Measurements from ENCODE around the gene VAV2. TPM values are rescaled to one million over a fixed set of nuclear protein-coding genes. Genes with fewer than 3 reads are reported as not detected.

The VAV2 gene
- polyA plus RNA-seq, 1 experiment: 9.0 TPM

GRCh38 chr9:133980864-133981588 lies 11.1 kb downstream of the VAV2 start:
- H3K4me3 ChIP-seq (ENCODE audit: low read depth, low read length): no peak overlapping the region
- CTCF ChIA-PET: interaction anchor here (1.2 kb wide), 1 partner anchor 14 kb away, joined by 3 read pairs; no protein-coding TSS in a partner anchor
- no peaks in the 10 kb centered on the region; the same call in 1 of the 2 replicates for H3K9me3 ChIP-seq (ENCODE audit: control insufficient read depth, insufficient read depth, low read length)
- POLR2A ChIA-PET: no interaction called here
- TF ChIP-seq CTCF (IDR thresholded peaks at IDR 0.05; ENCODE audit: low read depth, low read length): no peak
- no peak overlapping the region for H3K27ac ChIP-seq (ENCODE audit: low read depth, low read length)
- no peaks in the 10 kb centered on the region for H3K27me3 ChIP-seq (ENCODE audit: control insufficient read depth, insufficient read depth, low read length)
- no peak for DNase-seq (ENCODE audit: low read depth, low spot score)

- TF ChIP-seq CTCF (IDR thresholded peaks at IDR 0.05; ENCODE audit: low read depth, low read length): no peak
- Histone ChIP-seq H3K4me3 (ENCODE audit: low read depth, low read length) (no peak overlapping the region), H3K9me3 (ENCODE audit: control insufficient read depth, insufficient read depth, low read length) (no peaks in the 10 kb centered on the region; the same call in 1 of the 2 replicates), H3K27ac (ENCODE audit: low read depth, low read length) (no peak overlapping the region), H3K27me3 (ENCODE audit: control insufficient read depth, insufficient read depth, low read length) (no peaks in the 10 kb centered on the region)
- DNase-seq (ENCODE audit: low read depth, low spot score): no peak
- CTCF ChIA-PET: interaction anchor here (1.2 kb wide), 1 partner anchor 15 kb away, joined by 3 read pairs; no protein-coding TSS in a partner anchor
- POLR2A ChIA-PET: no interaction called here
Observed at GRCh38 chr9:133979921-133980863, 11.9 kb downstream of the VAV2 start.

- TF ChIP-seq CTCF (IDR thresholded peaks at IDR 0.05; ENCODE audit: low read depth, low read length): no peak
- DNase-seq (ENCODE audit: low read depth, low spot score): no peak
- Histone ChIP-seq H3K27me3 (ENCODE audit: control insufficient read depth, insufficient read depth, low read length) (no peaks in the 10 kb centered on the region), H3K9me3 (ENCODE audit: control insufficient read depth, insufficient read depth, low read length) (no peaks in the 10 kb centered on the region; the same call in 1 of the 2 replicates), H3K27ac (ENCODE audit: low read depth, low read length) (no peak overlapping the region), H3K4me3 (ENCODE audit: low read depth, low read length) (peak overlapping the region; percentile 17; the same call in 1 of the 2 replicates)
- ChIA-PET CTCF (no interaction called here), POLR2A (no interaction called here)
Observed at GRCh38 chr9:133979273-133979920, 12.7 kb downstream of the VAV2 start.

- no peak for TF ChIP-seq CTCF (IDR thresholded peaks at IDR 0.05; ENCODE audit: low read depth, low read length)
- Histone ChIP-seq H3K27ac (ENCODE audit: low read depth, low read length) (no peak overlapping the region), H3K9me3 (ENCODE audit: control insufficient read depth, insufficient read depth, low read length) (no peaks in the 10 kb centered on the region; the same call in 1 of the 2 replicates), H3K4me3 (ENCODE audit: low read depth, low read length) (peak overlapping the region; percentile 17; the same call in 1 of the 2 replicates), H3K27me3 (ENCODE audit: control insufficient read depth, insufficient read depth, low read length) (no peaks in the 10 kb centered on the region)
- CTCF ChIA-PET: no interaction called here
- DNase-seq (ENCODE audit: low read depth, low spot score): no peak
- POLR2A ChIA-PET: no interaction called here
Observed at GRCh38 chr9:133978899-133979272, 13.2 kb downstream of the VAV2 start.
